ENCODE data around the gene ATL2.

ATL2 gene

DNA sequence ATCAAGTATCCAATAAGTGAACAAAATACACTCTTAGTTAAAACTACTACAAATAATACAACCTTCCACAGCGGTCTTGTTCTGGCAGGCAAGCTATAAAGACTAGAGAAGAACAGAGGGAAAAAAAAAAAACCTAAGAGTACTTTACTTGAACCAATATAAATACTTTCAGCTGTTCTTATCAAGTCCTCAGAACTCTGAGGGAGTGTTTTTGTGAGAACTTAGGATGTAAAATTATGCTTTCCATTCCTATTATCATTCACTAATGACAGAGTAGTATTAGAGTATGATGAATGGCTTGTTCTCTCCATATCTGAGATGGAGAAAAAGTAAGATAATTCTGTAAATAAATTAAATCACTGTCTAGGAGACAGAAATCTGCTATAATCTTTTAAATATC is 68.3 kb downstream of the ATL2 start:
- no peak for TF ChIP-seq CREB1 (IDR thresholded peaks at IDR 0.05; ENCODE audit: low read depth)
- TF ChIP-seq, protein P1, sequence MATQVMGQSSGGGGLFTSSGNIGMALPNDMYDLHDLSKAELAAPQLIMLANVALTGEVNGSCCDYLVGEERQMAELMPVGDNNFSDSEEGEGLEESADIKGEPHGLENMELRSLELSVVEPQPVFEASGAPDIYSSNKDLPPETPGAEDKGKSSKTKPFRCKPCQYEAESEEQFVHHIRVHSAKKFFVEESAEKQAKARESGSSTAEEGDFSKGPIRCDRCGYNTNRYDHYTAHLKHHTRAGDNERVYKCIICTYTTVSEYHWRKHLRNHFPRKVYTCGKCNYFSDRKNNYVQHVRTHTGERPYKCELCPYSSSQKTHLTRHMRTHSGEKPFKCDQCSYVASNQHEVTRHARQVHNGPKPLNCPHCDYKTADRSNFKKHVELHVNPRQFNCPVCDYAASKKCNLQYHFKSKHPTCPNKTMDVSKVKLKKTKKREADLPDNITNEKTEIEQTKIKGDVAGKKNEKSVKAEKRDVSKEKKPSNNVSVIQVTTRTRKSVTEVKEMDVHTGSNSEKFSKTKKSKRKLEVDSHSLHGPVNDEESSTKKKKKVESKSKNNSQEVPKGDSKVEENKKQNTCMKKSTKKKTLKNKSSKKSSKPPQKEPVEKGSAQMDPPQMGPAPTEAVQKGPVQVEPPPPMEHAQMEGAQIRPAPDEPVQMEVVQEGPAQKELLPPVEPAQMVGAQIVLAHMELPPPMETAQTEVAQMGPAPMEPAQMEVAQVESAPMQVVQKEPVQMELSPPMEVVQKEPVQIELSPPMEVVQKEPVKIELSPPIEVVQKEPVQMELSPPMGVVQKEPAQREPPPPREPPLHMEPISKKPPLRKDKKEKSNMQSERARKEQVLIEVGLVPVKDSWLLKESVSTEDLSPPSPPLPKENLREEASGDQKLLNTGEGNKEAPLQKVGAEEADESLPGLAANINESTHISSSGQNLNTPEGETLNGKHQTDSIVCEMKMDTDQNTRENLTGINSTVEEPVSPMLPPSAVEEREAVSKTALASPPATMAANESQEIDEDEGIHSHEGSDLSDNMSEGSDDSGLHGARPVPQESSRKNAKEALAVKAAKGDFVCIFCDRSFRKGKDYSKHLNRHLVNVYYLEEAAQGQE (IDR thresholded peaks at IDR 0.05; ENCODE audit: low read depth) = no peak
- no peak for TF ChIP-seq EP300 (IDR thresholded peaks at IDR 0.05; ENCODE audit: borderline replicate concordance)
- no peak for TF ChIP-seq ZBTB7A (IDR thresholded peaks at IDR 0.05; ENCODE audit: low read depth)
- TF ChIP-seq EGR1 (IDR thresholded peaks at IDR 0.05) = no peak
- TF ChIP-seq FOXM1 (IDR thresholded peaks at IDR 0.05; ENCODE audit: borderline replicate concordance, low read depth) = no peak
- no peak for TF ChIP-seq RAD21 (IDR thresholded peaks at IDR 0.05; ENCODE audit: low read depth)
- TF ChIP-seq NFIC (IDR thresholded peaks at IDR 0.05) = no peak
- TF ChIP-seq, protein P2, sequence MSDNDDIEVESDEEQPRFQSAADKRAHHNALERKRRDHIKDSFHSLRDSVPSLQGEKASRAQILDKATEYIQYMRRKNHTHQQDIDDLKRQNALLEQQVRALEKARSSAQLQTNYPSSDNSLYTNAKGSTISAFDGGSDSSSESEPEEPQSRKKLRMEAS (IDR thresholded peaks at IDR 0.05) = no peak
- TF ChIP-seq TEAD4 (IDR thresholded peaks at IDR 0.05) = no peak
- TF ChIP-seq TCF12 (IDR thresholded peaks at IDR 0.05; ENCODE audit: low read depth) = no peak
- no peak for TF ChIP-seq YY1 (IDR thresholded peaks at IDR 0.05; ENCODE audit: low read depth)
- TF ChIP-seq TAF1 (IDR thresholded peaks at IDR 0.05; ENCODE audit: low read depth) = no peak
- no peak for TF ChIP-seq CEBPB (IDR thresholded peaks at IDR 0.05)
- TF ChIP-seq, protein P3, sequence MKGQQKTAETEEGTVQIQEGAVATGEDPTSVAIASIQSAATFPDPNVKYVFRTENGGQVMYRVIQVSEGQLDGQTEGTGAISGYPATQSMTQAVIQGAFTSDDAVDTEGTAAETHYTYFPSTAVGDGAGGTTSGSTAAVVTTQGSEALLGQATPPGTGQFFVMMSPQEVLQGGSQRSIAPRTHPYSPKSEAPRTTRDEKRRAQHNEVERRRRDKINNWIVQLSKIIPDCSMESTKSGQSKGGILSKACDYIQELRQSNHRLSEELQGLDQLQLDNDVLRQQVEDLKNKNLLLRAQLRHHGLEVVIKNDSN (IDR thresholded peaks at IDR 0.05) = no peak

DNA sequence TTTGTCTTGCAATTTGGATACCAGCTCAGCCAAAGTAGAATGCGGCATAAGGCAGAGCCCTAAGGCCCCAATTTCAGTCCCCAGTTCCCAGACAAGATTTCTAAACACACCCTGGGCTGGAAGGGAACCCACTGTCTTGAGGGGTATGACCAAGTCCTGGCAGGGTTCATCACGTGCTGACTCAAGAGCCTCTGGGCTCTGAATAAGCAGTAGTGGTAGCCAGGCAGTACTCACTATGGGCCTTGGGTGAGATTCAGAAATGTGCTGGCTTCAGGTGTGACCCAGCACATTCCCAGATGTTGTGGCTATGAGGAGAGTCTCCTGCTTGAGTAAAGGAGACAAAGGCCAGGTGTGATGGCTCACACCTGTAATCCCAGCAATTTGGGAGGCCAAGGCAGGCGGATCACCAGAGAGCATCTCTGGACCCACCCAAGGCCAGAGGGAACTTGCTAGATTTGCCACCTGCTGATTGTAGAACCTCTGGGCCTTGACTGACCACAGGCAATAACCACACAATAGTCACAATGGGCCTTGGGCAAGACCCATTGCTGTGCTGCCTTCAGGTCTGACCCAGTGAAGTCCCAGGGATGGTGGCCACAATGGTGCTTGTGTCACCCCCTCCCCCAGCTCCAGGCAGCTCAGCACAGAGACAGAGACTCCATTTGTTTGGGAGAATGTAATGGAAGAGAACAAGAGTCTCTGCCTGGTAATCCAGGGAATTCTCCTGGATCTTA is 74.9 kb downstream of the ATL2 start:
- TF ChIP-seq NFIC (IDR thresholded peaks at IDR 0.05) = no peak
- no peak for TF ChIP-seq EP300 (IDR thresholded peaks at IDR 0.05; ENCODE audit: borderline replicate concordance)
- no peak for TF ChIP-seq TAF1 (IDR thresholded peaks at IDR 0.05; ENCODE audit: low read depth)
- no peak for TF ChIP-seq ZBTB7A (IDR thresholded peaks at IDR 0.05; ENCODE audit: low read depth)
- TF ChIP-seq CREB1 (IDR thresholded peaks at IDR 0.05; ENCODE audit: low read depth) = no peak
- TF ChIP-seq, protein P2 (IDR thresholded peaks at IDR 0.05) = no peak
- TF ChIP-seq, protein P1 (IDR thresholded peaks at IDR 0.05; ENCODE audit: low read depth) = no peak
- TF ChIP-seq TEAD4 (IDR thresholded peaks at IDR 0.05) = no peak
- TF ChIP-seq RAD21 (IDR thresholded peaks at IDR 0.05; ENCODE audit: low read depth) = no peak
- no peak for TF ChIP-seq EGR1 (IDR thresholded peaks at IDR 0.05)
- TF ChIP-seq FOXM1 (IDR thresholded peaks at IDR 0.05; ENCODE audit: borderline replicate concordance, low read depth) = no peak
- no peak for TF ChIP-seq YY1 (IDR thresholded peaks at IDR 0.05; ENCODE audit: low read depth)
- TF ChIP-seq TCF12 (IDR thresholded peaks at IDR 0.05; ENCODE audit: low read depth) = no peak

DNA sequence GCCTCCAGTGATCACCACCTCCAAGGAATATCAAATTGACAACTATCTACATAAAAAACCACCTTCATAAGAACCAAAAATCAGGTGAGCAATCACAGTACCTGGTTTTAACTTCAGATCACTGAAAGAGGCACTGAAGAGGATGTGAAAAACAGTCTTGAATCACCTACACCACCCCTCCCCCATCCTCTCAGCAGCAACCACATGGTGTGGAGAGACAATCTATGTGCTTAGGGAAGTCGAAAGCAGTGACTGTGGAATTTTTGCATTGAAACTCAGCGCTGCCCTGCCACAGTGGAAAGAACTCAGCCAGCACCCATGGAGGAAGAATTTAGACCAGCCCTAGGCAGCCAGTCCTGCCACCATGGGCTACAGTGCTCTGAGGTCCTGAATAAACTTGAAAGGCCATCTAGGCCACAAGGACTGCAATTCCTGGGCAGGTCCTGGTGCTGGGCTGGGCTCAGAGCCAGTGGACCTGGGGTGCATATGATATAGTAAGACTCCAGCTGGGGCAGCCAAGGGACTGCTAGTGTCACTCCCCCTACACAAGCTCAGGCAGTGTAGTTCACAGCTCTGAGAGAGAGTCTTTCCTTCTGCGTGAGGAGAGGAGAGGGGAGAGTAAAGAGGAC is 75.6 kb downstream of the ATL2 start:
- no peak for TF ChIP-seq RAD21 (IDR thresholded peaks at IDR 0.05; ENCODE audit: low read depth)
- no peak for TF ChIP-seq CEBPB (IDR thresholded peaks at IDR 0.05)
- TF ChIP-seq TAF1 (IDR thresholded peaks at IDR 0.05; ENCODE audit: low read depth) = no peak
- TF ChIP-seq CREB1 (IDR thresholded peaks at IDR 0.05; ENCODE audit: low read depth) = no peak

DNA sequence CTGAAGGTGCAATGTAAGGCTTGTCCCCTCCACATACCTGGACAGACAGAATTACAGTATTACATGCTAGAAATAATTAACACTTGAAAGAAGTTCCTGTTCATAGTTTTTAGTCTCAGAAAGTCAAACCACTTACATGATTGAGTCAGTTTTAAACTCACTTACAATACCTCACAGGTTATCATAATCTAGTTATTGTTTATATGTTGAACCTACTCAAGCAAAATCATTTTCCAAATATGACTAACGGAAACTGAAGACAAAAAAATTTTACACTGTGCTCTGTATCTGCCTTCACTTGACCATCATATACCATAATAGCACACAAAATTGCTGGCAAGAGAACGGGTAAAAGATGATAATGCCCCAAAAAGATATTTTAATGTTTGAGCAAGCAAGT is 78.5 kb downstream of the ATL2 start:
- TF ChIP-seq CEBPB (IDR thresholded peaks at IDR 0.05) = no peak
- TF ChIP-seq, protein P3 (IDR thresholded peaks at IDR 0.05) = no peak
- no peak for TF ChIP-seq TAF1 (IDR thresholded peaks at IDR 0.05; ENCODE audit: low read depth)
- TF ChIP-seq CREB1 (IDR thresholded peaks at IDR 0.05; ENCODE audit: low read depth) = no peak
- TF ChIP-seq EGR1 (IDR thresholded peaks at IDR 0.05) = no peak
- TF ChIP-seq NFIC (IDR thresholded peaks at IDR 0.05) = no peak
- TF ChIP-seq RAD21 (IDR thresholded peaks at IDR 0.05; ENCODE audit: low read depth) = no peak
- TF ChIP-seq EP300 (IDR thresholded peaks at IDR 0.05; ENCODE audit: borderline replicate concordance) = no peak
- TF ChIP-seq TCF12 (IDR thresholded peaks at IDR 0.05; ENCODE audit: low read depth) = no peak
- TF ChIP-seq, protein P2 (IDR thresholded peaks at IDR 0.05) = no peak
- TF ChIP-seq TEAD4 (IDR thresholded peaks at IDR 0.05) = no peak
- TF ChIP-seq ZBTB7A (IDR thresholded peaks at IDR 0.05; ENCODE audit: low read depth) = no peak
- TF ChIP-seq FOXM1 (IDR thresholded peaks at IDR 0.05; ENCODE audit: borderline replicate concordance, low read depth) = no peak
- TF ChIP-seq YY1 (IDR thresholded peaks at IDR 0.05; ENCODE audit: low read depth) = no peak
- TF ChIP-seq, protein P1 (IDR thresholded peaks at IDR 0.05; ENCODE audit: low read depth) = no peak
